ENCODE data around the gene DEK. TPM values are rescaled to one million over a fixed set of nuclear protein-coding genes. Genes with fewer than 3 reads are reported as not detected.

The DEK gene
- total and polyA plus RNA-seq, 2 of the 13 experiments (the other 11 are each of a cell fraction or from before 2014, with no cell fraction given): 53.2 to 276 TPM

DNA sequence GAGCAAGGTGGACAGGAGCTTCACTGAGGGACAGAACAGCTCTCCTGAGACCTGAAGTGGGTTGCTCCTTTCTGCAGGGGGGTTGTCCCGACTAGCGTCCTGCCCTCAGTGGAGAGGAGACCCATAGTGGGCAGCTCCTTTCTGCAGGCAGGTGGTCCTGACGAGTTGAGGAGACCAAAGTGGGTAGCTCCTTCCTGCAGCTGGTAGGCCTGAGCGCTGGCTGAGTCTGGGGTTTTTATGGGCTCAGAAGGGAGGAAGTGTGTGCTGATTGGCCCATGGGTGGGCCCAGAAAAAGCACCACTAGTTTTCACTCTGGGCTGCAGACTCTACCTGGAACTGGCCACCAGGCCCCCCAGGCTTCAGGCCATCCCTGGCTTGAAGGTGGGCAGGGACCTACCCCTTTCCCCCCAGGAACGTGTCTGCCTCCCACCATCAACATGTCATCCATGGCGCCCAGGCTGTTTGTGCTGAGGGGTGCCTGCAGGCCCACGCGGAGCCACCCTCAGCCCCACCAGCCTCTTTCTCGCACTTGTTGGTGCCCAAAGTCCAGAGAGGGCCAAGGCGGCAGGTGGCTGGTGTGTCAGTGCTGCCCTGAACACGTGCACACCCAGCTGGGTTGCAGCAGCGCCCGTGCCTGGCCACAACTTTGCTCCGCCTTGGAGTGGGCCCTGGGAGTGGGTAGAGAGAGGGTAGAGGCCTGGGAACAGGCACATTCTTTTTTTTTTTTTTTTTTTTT lies 1.6 kb upstream of the DEK start (continued):
- no peak for TF ChIP-seq TARDBP (CRISPR knock-in tag; IDR thresholded peaks at IDR 0.05)
- TF ChIP-seq MTA3 (CRISPR knock-in tag; IDR thresholded peaks at IDR 0.05): no peak
- TF ChIP-seq GABPB1 (CRISPR knock-in tag; IDR thresholded peaks at IDR 0.05): peak; percentile 31; the same call in 1 of the 2 replicates
- TF ChIP-seq ZNF567 (CRISPR knock-in tag; IDR thresholded peaks at IDR 0.05; ENCODE audit: borderline replicate concordance): no peak
- peak; percentile 27; the same call in 1 of the 2 replicates for TF ChIP-seq NRL (CRISPR knock-in tag; IDR thresholded peaks at IDR 0.05; ENCODE audit: borderline replicate concordance)
- TF ChIP-seq, protein P1, sequence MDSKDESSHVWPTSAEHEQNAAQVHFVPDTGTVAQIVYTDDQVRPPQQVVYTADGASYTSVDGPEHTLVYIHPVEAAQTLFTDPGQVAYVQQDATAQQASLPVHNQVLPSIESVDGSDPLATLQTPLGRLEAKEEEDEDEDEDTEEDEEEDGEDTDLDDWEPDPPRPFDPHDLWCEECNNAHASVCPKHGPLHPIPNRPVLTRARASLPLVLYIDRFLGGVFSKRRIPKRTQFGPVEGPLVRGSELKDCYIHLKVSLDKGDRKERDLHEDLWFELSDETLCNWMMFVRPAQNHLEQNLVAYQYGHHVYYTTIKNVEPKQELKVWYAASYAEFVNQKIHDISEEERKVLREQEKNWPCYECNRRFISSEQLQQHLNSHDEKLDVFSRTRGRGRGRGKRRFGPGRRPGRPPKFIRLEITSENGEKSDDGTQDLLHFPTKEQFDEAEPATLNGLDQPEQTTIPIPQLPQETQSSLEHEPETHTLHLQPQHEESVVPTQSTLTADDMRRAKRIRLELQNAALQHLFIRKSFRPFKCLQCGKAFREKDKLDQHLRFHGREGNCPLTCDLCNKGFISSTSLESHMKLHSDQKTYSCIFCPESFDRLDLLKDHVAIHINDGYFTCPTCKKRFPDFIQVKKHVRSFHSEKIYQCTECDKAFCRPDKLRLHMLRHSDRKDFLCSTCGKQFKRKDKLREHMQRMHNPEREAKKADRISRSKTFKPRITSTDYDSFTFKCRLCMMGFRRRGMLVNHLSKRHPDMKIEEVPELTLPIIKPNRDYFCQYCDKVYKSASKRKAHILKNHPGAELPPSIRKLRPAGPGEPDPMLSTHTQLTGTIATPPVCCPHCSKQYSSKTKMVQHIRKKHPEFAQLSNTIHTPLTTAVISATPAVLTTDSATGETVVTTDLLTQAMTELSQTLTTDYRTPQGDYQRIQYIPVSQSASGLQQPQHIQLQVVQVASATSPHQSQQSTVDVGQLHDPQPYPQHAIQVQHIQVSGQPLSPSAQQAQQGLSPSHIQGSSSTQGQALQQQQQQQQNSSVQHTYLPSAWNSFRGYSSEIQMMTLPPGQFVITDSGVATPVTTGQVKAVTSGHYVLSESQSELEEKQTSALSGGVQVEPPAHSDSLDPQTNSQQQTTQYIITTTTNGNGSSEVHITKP (CRISPR knock-in tag; IDR thresholded peaks at IDR 0.05; ENCODE audit: low read depth): no peak
- TF ChIP-seq, protein P2, sequence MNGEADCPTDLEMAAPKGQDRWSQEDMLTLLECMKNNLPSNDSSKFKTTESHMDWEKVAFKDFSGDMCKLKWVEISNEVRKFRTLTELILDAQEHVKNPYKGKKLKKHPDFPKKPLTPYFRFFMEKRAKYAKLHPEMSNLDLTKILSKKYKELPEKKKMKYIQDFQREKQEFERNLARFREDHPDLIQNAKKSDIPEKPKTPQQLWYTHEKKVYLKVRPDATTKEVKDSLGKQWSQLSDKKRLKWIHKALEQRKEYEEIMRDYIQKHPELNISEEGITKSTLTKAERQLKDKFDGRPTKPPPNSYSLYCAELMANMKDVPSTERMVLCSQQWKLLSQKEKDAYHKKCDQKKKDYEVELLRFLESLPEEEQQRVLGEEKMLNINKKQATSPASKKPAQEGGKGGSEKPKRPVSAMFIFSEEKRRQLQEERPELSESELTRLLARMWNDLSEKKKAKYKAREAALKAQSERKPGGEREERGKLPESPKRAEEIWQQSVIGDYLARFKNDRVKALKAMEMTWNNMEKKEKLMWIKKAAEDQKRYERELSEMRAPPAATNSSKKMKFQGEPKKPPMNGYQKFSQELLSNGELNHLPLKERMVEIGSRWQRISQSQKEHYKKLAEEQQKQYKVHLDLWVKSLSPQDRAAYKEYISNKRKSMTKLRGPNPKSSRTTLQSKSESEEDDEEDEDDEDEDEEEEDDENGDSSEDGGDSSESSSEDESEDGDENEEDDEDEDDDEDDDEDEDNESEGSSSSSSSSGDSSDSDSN (CRISPR knock-in tag; IDR thresholded peaks at IDR 0.05): 0 out of 2 replicates have a peak, but pooled peaks have one; percentile 31
- TF ChIP-seq, protein P3, sequence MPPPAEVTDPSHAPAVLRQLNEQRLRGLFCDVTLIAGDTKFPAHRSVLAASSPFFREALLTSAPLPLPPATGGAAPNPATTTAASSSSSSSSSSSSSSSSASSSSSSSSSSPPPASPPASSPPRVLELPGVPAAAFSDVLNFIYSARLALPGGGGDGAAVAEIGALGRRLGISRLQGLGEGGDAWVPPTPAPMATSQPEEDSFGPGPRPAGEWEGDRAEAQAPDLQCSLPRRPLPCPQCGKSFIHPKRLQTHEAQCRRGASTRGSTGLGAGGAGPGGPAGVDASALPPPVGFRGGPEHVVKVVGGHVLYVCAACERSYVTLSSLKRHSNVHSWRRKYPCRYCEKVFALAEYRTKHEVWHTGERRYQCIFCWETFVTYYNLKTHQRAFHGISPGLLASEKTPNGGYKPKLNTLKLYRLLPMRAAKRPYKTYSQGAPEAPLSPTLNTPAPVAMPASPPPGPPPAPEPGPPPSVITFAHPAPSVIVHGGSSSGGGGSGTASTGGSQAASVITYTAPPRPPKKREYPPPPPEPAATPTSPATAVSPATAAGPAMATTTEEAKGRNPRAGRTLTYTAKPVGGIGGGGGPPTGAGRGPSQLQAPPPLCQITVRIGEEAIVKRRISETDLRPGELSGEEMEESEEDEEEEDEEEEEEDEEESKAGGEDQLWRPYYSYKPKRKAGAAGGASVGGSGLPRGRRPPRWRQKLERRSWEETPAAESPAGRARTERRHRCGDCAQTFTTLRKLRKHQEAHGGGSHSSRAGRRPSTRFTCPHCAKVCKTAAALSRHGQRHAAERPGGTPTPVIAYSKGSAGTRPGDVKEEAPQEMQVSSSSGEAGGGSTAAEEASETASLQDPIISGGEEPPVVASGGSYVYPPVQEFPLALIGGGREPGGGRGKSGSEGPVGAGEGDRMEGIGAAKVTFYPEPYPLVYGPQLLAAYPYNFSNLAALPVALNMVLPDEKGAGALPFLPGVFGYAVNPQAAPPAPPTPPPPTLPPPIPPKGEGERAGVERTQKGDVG (CRISPR knock-in tag; IDR thresholded peaks at IDR 0.05; ENCODE audit: borderline replicate concordance): peak; percentile 43; the same call in 1 of the 2 replicates
- TF ChIP-seq LCORL (IDR thresholded peaks at IDR 0.05): no peak
- no peak for TF ChIP-seq LCORL (CRISPR knock-in tag; IDR thresholded peaks at IDR 0.05)
- 0 out of 2 replicates have a peak, but pooled peaks have one; percentile 15 for TF ChIP-seq ZNF225 (CRISPR knock-in tag; IDR thresholded peaks at IDR 0.05)
- TF ChIP-seq AGO2 (optimal IDR thresholded peaks at IDR 0.05; ENCODE audit: low read depth, low read length): peak; percentile 31
- no peak for TF ChIP-seq ZFP41 (CRISPR knock-in tag; IDR thresholded peaks at IDR 0.05; ENCODE audit: borderline replicate concordance)
- TF ChIP-seq, protein P4, sequence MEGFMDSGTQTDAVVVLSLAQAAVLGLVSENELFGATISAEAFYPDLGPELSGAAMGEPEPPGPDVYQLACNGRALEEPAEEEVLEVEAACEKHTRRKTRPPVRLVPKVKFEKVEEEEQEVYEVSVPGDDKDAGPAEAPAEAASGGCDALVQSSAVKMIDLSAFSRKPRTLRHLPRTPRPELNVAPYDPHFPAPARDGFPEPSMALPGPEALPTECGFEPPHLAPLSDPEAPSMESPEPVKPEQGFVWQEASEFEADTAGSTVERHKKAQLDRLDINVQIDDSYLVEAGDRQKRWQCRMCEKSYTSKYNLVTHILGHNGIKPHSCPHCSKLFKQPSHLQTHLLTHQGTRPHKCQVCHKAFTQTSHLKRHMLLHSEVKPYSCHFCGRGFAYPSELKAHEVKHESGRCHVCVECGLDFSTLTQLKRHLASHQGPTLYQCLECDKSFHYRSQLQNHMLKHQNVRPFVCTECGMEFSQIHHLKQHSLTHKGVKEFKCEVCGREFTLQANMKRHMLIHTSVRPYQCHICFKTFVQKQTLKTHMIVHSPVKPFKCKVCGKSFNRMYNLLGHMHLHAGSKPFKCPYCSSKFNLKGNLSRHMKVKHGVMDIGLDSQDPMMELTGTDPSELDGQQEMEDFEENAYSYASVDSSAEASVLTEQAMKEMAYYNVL (CRISPR knock-in tag; IDR thresholded peaks at IDR 0.05; ENCODE audit: borderline replicate concordance): no peak
- TF ChIP-seq SYNCRIP (IDR thresholded peaks at IDR 0.05; ENCODE audit: insufficient read depth, low read depth, low read length): no peak
